Measurements from ENCODE around the gene ST8SIA5.

DNA sequence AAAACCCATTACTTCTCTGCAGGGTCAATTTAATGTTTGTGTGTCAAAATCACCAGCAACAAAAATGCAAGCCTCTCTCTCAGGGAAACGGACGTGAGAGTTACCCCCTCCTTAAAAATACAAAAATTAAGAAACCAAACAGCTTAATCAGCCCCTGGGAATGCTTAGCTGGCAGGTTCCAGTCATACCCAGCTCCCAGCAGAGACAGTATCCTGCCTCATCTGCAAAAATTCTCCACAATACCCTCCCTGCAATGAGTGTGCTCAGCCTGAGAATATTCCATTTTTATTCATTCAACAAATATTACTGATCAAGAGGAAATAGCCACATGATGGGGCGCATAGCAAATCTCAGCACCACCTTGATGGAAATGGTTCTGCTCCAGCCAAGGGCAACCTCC, 36.3 kb downstream of the ST8SIA5 start:
- TF ChIP-seq, protein P1, sequence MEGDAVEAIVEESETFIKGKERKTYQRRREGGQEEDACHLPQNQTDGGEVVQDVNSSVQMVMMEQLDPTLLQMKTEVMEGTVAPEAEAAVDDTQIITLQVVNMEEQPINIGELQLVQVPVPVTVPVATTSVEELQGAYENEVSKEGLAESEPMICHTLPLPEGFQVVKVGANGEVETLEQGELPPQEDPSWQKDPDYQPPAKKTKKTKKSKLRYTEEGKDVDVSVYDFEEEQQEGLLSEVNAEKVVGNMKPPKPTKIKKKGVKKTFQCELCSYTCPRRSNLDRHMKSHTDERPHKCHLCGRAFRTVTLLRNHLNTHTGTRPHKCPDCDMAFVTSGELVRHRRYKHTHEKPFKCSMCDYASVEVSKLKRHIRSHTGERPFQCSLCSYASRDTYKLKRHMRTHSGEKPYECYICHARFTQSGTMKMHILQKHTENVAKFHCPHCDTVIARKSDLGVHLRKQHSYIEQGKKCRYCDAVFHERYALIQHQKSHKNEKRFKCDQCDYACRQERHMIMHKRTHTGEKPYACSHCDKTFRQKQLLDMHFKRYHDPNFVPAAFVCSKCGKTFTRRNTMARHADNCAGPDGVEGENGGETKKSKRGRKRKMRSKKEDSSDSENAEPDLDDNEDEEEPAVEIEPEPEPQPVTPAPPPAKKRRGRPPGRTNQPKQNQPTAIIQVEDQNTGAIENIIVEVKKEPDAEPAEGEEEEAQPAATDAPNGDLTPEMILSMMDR (IDR thresholded peaks at IDR 0.05 in 8 of 11, conservative IDR thresholded peaks at IDR 0.05 in 3 of 11) = no peak
- TF ChIP-seq POLR2AphosphoS5 (IDR thresholded peaks at IDR 0.05) (no peak), POLR2A (IDR thresholded peaks at IDR 0.05) (no peak)
